OCI-LY7 (cell line): Measurements from ENCODE around the gene GJB5.

Experiments used
- CTCF ChIP-seq: fragments of 200-600 bp; sonication (generic); conservative IDR thresholded peaks from 2 replicates; pipeline ENCODE4 v1.5.1; 2014; ENCODE audit warnings: mild to moderate bottlenecking, antibody characterized with exemption, low read length, moderate library complexity, mixed read lengths
- EZH2phosphoT487 ChIP-seq: fragments of 200-600 bp; sonication (generic); IDR thresholded peaks from 2 replicates; pipeline ENCODE4 v1.6.1; 2018; ENCODE audit warnings: low read depth, borderline replicate concordance, mild to moderate bottlenecking, mixed run types, antibody characterized with exemption, low read length, moderate library complexity, mixed read lengths

- no peak for TF ChIP-seq CTCF
- TF ChIP-seq EZH2phosphoT487, result no peak
Observed at GRCh38 chr1:34743775-34744174, 11.1 kb upstream of the GJB5 start.
